Vagina (tissue), 2 donors: ENCODE data around the gene SPACA5. TPM values are rescaled to one million over a fixed set of nuclear protein-coding genes. Genes with fewer than 3 reads are reported as not detected.

Source experiments
- DNase-seq, 2 donors: peaks; one replicate each; pipeline ENCODE4 v3.0.0-alpha.2; 2017; ENCODE audit errors: extremely low spot score in 2 of 2
- H3K27ac ChIP-seq: fragments of 200-600 bp; sonication (generic); one replicate; pipeline ENCODE4 v1.5.1; 2019
- H3K27me3 ChIP-seq: fragments of 200-600 bp; sonication (generic); one replicate; pipeline ENCODE4 v1.5.1; 2019
- H3K36me3 ChIP-seq, 2 donors: fragments of 200-600 bp; sonication (generic); one replicate each; pipeline ENCODE4 v1.5.1; 2017 to 2019
- H3K4me1 ChIP-seq: fragments of 200-600 bp; sonication (generic); one replicate; pipeline ENCODE4 v1.5.1; 2019
- H3K4me3 ChIP-seq, 2 donors: fragments of 200-600 bp; sonication (generic); 1 replicate in 1 of 2; 2 replicates in 1 of 2; pipeline ENCODE4 v1.5.1; 2016 to 2019
- H3K9me3 ChIP-seq: fragments of 200-600 bp; sonication (generic); one replicate; pipeline ENCODE4 v1.5.1; 2019
- CTCF ChIP-seq, 3 experiments: fragments of 450-650 bp in 2 of 3; fragments of 200-600 bp in 1 of 3; sonication (generic) in 1 of 3; IDR thresholded peaks; one replicate each; pipeline ENCODE4 v1.5.1; 2017 to 2019; ENCODE audit warnings: antibody characterized with exemption in 3 of 3, mild to moderate bottlenecking in 2 of 3, moderate library complexity in 2 of 3
- POLR2A ChIP-seq, 2 donors: fragments of 450-650 bp; IDR thresholded peaks; one replicate each; pipeline ENCODE4 v1.6.1; 2017; ENCODE audit warnings: antibody characterized with exemption in 2 of 2, mild to moderate bottlenecking in 2 of 2, moderate library complexity in 2 of 2
- POLR2AphosphoS5 ChIP-seq, 2 donors: sonication (generic); formaldehyde crosslinking; IDR thresholded peaks; one replicate each; pipeline ENCODE4 v1.9.0; 2017; ENCODE audit warnings: antibody characterized with exemption in 2 of 2, mild to moderate bottlenecking in 2 of 2, low read depth in 1 of 2; ENCODE audit not compliant: insufficient read depth in 1 of 2
- intact Hi-C: fragments of 100-400 bp; cut with DNase I; formaldehyde crosslinking; loops from one replicate; pipeline ENCODE4 v1.15.1; 2023
- total RNA-seq: library from RNA; depleted of rRNA; stranded (reverse); fragments of >200 nt; gene quantifications from one replicate; pipeline ENCODE4 v1.2.3, GENCODE V29; 2016

Gene SPACA5
- total RNA-seq, 1 donor from 2014 or later, result not detected

GRCh38 chrX:47976254-47977151 lies 30.3 kb upstream of the SPACA5 start:
- intact Hi-C loops, result no loop called here
- DNase-seq, result no peak
- H3K9me3 ChIP-seq, result peaks cover 25% of the 10 kb centered on the region

GRCh38 chrX:47991263-47992094 lies 15.3 kb upstream of the SPACA5 start:
- Histone ChIP-seq H3K36me3 (peaks cover 0 to under 1% of the 10 kb centered on the region in 2 donors), H3K4me1 (no peaks in the 10 kb centered on the region), H3K9me3 (no peaks in the 10 kb centered on the region), H3K27ac (no peak overlapping the region), H3K27me3 (no peaks in the 10 kb centered on the region), H3K4me3 (no peak overlapping the region)
- DNase-seq, result no peak
- no peak for TF ChIP-seq POLR2A (IDR thresholded peaks at IDR 0.05)
- no peak for TF ChIP-seq POLR2AphosphoS5 (IDR thresholded peaks at IDR 0.05; ENCODE audit: insufficient read depth in 1 of 2, low read depth in 1 of 2)
- TF ChIP-seq CTCF (IDR thresholded peaks at IDR 0.05), result no peak
- intact Hi-C loops, result no loop called here

More at GRCh38 chrX:47976254-47977151, 30.3 kb upstream of the SPACA5 start:
- H3K4me3 ChIP-seq, result no peak overlapping the region
- TF ChIP-seq POLR2A (IDR thresholded peaks at IDR 0.05) (no peak), POLR2AphosphoS5 (IDR thresholded peaks at IDR 0.05; ENCODE audit: insufficient read depth in 1 of 2, low read depth in 1 of 2) (no peak), CTCF (IDR thresholded peaks at IDR 0.05) (no peak)
- peaks cover 0 to 18% of the 10 kb centered on the region in 2 donors for H3K36me3 ChIP-seq
- H3K4me1 ChIP-seq, result no peaks in the 10 kb centered on the region
- H3K27me3 ChIP-seq, result no peaks in the 10 kb centered on the region
- H3K27ac ChIP-seq, result no peak overlapping the region

GRCh38 chrX:47992095-47992380 lies 14.8 kb upstream of the SPACA5 start:
- intact Hi-C loops, result no loop called here

GRCh38 chrX:47992669-47993068 lies 14.1 kb upstream of the SPACA5 start:
- H3K27me3 ChIP-seq, result no peaks in the 10 kb centered on the region
- no peaks in the 10 kb centered on the region for H3K9me3 ChIP-seq
- H3K36me3 ChIP-seq, result peaks cover 0 to 6% of the 10 kb centered on the region in 2 donors
- no peak overlapping the region for H3K27ac ChIP-seq
- H3K4me1 ChIP-seq, result no peaks in the 10 kb centered on the region
- intact Hi-C loops, result no loop called here
- TF ChIP-seq POLR2AphosphoS5 (IDR thresholded peaks at IDR 0.05; ENCODE audit: insufficient read depth in 1 of 2, low read depth in 1 of 2) (no peak), POLR2A (IDR thresholded peaks at IDR 0.05) (no peak), CTCF (IDR thresholded peaks at IDR 0.05) (no peak)
- H3K4me3 ChIP-seq, result no peak overlapping the region
- DNase-seq, result no peak

More at GRCh38 chrX:47992095-47992380, 14.8 kb upstream of the SPACA5 start:
- no peaks in the 10 kb centered on the region for H3K4me1 ChIP-seq
- H3K9me3 ChIP-seq, result no peaks in the 10 kb centered on the region
- H3K27ac ChIP-seq, result no peak overlapping the region
- no peak for DNase-seq
- no peaks in the 10 kb centered on the region for H3K27me3 ChIP-seq
- H3K36me3 ChIP-seq, result peaks cover 0 to 6% of the 10 kb centered on the region in 2 donors
- no peak for TF ChIP-seq CTCF (IDR thresholded peaks at IDR 0.05)
- no peak for TF ChIP-seq POLR2AphosphoS5 (IDR thresholded peaks at IDR 0.05; ENCODE audit: insufficient read depth in 1 of 2, low read depth in 1 of 2)
- TF ChIP-seq POLR2A (IDR thresholded peaks at IDR 0.05), result no peak
- H3K4me3 ChIP-seq, result no peak overlapping the region
